Endothelial cell of umbilical vein (primary cell): Measurements from ENCODE around the gene RNF213.

Experiments
- CTCF ChIP-seq, 2 donors: IDR thresholded peaks; 1 replicate in 1 of 2; 2 replicates in 1 of 2; pipeline ENCODE4 v1.5.1; 2011; ENCODE audit warnings: low read length in 2 of 2, mild to moderate bottlenecking in 2 of 2, moderate library complexity in 2 of 2, control low read depth in 1 of 2, inconsistent platforms in 1 of 2, low read depth in 1 of 2; ENCODE audit not compliant: insufficient read depth in 1 of 2; ENCODE audit errors: extremely low read depth in 1 of 2
- EZH2 ChIP-seq: IDR thresholded peaks from 2 replicates; pipeline ENCODE4 v1.6.1; 2012; ENCODE audit warnings: borderline replicate concordance, low read depth, mild to moderate bottlenecking, moderate library complexity, low read length, inconsistent platforms; ENCODE audit not compliant: severe bottlenecking
- FOS ChIP-seq: IDR thresholded peaks from 2 replicates; pipeline ENCODE4 v1.6.1; 2011; ENCODE audit warnings: mild to moderate bottlenecking, low read length, moderate library complexity, borderline replicate concordance; ENCODE audit not compliant: insufficient read depth
- JUN ChIP-seq: IDR thresholded peaks from 2 replicates; pipeline ENCODE4 v1.6.1; 2011; ENCODE audit warnings: borderline replicate concordance, low read depth; ENCODE audit not compliant: insufficient read length, insufficient read depth
- MYC ChIP-seq: IDR thresholded peaks from one replicate; pipeline ENCODE4 v1.6.1; 2011; ENCODE audit warnings: mild to moderate bottlenecking, low read depth, low read length
- POLR2A ChIP-seq: IDR thresholded peaks from 2 replicates; pipeline ENCODE4 v1.6.1; 2012; ENCODE audit warnings: low read depth, mild to moderate bottlenecking, control low read depth, low read length
- POLR2AphosphoS5 ChIP-seq: IDR thresholded peaks from 2 replicates; pipeline ENCODE4 v1.6.1; 2012; ENCODE audit warnings: low read depth, mild to moderate bottlenecking, control low read depth, low read length, moderate library complexity; ENCODE audit not compliant: insufficient read depth
- TF ChIP-seq, protein P1 (sequence below): IDR thresholded peaks from 2 replicates; pipeline ENCODE4 v1.6.1; 2011; ENCODE audit not compliant: insufficient read depth, insufficient read length

DNA sequence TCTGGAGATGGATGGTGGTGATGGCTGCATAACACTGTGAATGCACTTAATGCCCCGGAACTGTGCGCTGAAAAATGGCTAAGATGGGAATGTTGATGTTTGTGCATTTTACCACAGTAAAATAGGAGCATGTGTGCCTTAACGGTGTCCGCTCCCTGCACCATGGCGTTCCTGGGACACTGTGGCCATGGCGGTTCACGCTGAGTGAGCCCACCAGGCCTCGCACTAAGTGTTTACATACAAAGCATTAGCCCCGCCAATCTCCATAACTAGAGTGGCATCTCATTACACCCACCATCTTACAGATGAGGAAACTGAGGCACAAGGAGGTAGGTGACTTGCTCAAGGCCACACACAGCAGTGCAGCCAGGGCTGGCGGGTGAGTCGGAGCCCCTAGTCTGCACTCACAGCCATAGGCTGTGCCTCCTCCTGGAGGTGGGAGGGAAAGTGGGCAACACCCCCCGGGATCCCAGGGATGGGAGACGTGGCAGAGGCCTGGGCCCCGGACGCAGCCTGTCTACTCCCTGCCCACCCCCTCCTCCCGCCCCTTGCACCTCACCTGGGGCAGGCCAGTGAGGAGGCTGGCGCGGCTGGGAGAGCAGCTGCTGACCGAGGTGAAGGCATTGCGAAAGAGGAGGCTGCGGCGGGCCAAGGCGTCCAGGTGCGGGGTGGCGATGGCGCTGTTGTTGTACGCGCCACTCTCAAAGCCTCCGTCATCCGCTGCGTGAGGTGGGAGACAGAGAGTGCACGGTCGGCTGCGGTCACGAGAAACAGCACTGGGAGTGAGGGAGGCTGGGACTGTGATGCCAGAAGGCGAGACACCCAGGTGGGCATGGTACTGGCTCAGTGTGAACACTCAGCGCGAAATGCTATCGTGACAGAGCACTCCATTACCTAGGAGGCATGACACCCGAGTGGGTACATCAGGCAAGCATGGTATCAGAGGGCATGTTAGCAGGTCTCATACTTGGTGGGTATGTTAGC, 43.9 kb upstream of the RNF213 start:
- no peak for TF ChIP-seq POLR2AphosphoS5
- TF ChIP-seq CTCF (IDR thresholded peaks at IDR 0.05; ENCODE audit: extremely low read depth in 1 of 2, insufficient read depth in 1 of 2, low read depth in 1 of 2, low read length in 2 of 2) = no peak
- TF ChIP-seq POLR2A = no peak
- no peak for TF ChIP-seq MYC
- no peak for TF ChIP-seq JUN
- TF ChIP-seq EZH2 = no peak
- TF ChIP-seq, protein P1, sequence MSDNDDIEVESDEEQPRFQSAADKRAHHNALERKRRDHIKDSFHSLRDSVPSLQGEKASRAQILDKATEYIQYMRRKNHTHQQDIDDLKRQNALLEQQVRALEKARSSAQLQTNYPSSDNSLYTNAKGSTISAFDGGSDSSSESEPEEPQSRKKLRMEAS = no peak
- TF ChIP-seq FOS = no peak
